Nephron (organoid): ENCODE measurements around the gene RHPN2.
"Not testable (repeated sequence)": the region's sequence is repeated elsewhere in the genome, so short reads cannot be mapped to it uniquely, and the experiment has no call there.

Experiments
- H3K27ac Mint-ChIP-seq, 3 experiments: 2 replicates each; pipeline ENCODE4 v1.8.0; 2020; ENCODE audit warnings: mixed read lengths in 3 of 3, mild to moderate bottlenecking in 2 of 3, moderate library complexity in 1 of 3
- H3K27me3 Mint-ChIP-seq: 2 replicates; pipeline ENCODE4 v1.8.0; 2021; ENCODE audit warnings: low read depth, mild to moderate bottlenecking, moderate library complexity, mixed read lengths
- H3K36me3 Mint-ChIP-seq: 2 replicates; pipeline ENCODE4 v1.8.0; 2020; ENCODE audit warnings: low read depth, mixed read lengths
- H3K4me1 Mint-ChIP-seq: 2 replicates; pipeline ENCODE4 v1.8.0; 2020; ENCODE audit warnings: mixed read lengths
- H3K4me3 Mint-ChIP-seq, 3 experiments: 2 replicates each; pipeline ENCODE4 v1.8.0; 2020; ENCODE audit warnings: mild to moderate bottlenecking in 3 of 3, mixed read lengths in 3 of 3, moderate library complexity in 2 of 3
- H3K9me3 Mint-ChIP-seq: 2 replicates; pipeline ENCODE4 v1.8.0; 2020; ENCODE audit warnings: mixed read lengths
- TF ChIP-seq, protein P1 (sequence below), 3 experiments: fragments of 200-600 bp; sonication (generic); IDR thresholded peaks; one replicate each; pipeline ENCODE4 v1.5.0; 2021; ENCODE audit warnings: antibody characterized with exemption in 3 of 3; ENCODE audit not compliant: unreplicated experiment in 3 of 3

RHPN2 gene

DNA sequence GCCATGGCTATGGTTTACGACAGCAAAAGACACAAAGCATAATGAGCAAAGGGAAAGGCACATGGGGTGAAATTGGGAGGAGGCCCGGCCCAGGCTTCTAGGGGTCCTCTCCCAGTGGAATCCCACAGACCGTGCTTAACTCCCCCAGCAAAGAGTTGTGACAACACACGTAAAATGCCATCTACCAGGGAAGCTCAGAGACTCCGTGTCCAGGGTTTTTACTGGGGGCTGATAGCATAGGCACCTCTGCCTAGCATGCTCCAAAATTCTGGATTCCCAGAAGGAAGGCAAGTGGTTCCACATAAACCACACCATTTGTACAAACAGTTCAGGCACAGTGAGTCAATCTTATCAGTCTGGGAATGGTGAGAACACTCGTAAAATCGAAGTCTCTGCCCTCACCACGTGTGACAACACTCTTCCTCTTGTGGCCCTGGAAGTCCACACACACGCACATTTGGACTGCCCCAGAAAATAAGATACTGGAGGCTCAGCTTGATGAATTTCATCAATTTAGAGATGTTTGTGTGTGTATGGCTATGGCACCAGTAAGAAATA is 34.9 kb downstream of the RHPN2 start:
- no peaks in the 10 kb centered on the region for H3K27me3 Mint-ChIP-seq
- no peaks in the 10 kb centered on the region for H3K4me1 Mint-ChIP-seq
- H3K9me3 Mint-ChIP-seq: peaks cover 3% of the 10 kb centered on the region
- no peak overlapping the region for H3K27ac Mint-ChIP-seq
- H3K36me3 Mint-ChIP-seq: peaks cover 14% of the 10 kb centered on the region
- TF ChIP-seq, protein P1, sequence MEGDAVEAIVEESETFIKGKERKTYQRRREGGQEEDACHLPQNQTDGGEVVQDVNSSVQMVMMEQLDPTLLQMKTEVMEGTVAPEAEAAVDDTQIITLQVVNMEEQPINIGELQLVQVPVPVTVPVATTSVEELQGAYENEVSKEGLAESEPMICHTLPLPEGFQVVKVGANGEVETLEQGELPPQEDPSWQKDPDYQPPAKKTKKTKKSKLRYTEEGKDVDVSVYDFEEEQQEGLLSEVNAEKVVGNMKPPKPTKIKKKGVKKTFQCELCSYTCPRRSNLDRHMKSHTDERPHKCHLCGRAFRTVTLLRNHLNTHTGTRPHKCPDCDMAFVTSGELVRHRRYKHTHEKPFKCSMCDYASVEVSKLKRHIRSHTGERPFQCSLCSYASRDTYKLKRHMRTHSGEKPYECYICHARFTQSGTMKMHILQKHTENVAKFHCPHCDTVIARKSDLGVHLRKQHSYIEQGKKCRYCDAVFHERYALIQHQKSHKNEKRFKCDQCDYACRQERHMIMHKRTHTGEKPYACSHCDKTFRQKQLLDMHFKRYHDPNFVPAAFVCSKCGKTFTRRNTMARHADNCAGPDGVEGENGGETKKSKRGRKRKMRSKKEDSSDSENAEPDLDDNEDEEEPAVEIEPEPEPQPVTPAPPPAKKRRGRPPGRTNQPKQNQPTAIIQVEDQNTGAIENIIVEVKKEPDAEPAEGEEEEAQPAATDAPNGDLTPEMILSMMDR (IDR thresholded peaks at IDR 0.05; ENCODE audit: unreplicated experiment in 3 of 3): no peak
- no peak overlapping the region for H3K4me3 Mint-ChIP-seq

DNA sequence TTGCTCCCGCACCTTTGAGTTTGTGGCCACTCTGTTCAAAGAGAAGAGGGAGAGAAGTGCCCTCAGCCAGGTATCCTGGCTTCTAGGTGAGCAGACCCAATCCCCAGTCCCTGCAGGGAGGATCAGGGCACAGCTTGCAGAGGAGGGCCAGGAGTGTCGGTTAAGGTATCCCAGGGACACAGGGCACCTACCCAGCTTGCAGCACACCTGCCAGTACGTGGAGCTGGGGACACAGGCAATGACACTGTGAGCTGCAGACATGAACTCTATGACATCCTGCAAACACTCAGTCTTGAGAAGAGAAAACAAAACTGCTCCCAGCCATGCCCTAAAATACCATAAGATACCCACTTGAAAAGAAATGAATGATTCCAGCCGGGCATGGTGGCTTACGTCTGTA is 38.1 kb downstream of the RHPN2 start:
- H3K27me3 Mint-ChIP-seq, H3K4me1 Mint-ChIP-seq, H3K27ac Mint-ChIP-seq, H3K4me3 Mint-ChIP-seq, H3K9me3 Mint-ChIP-seq: not testable (repeated sequence)
- peaks cover 14% of the 10 kb centered on the region for H3K36me3 Mint-ChIP-seq

DNA sequence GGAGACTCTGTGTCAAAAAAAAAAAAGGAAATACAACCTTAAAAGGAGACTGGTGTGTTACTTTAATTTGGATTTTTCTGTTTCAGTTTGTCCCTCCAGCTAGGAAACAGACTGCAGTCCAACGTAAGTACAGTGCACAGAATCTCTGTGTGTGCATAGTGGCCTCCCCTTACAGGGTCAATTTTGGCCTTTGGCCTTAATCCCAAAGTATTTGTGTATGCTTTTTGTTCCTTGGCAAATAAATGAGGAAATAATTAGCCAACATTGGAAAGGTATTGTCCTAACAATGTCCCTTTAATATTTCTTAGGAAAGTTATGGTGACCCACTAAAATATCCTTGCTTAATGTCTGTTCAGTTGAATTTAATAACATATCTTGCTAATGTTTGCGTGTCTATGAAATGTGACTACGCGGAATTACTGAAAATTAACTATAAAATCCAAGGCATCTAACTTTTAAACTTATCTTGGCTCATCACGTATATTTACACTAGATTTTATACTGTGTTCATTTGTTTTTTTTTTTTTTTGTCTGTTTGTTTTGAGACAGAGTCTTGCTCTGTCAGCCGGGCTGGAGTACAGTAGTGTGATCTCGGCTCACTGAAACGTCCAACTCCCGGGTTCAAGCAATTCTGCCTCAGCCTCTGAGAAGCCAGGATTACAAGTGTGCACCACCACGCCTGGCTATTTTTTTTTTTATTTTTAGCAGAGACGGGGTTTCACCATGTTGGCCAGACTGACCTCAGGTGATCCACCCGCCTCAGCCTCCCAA is 39.0 kb downstream of the RHPN2 start:
- not testable (repeated sequence) for H3K4me3 Mint-ChIP-seq, H3K27me3 Mint-ChIP-seq, H3K4me1 Mint-ChIP-seq, H3K27ac Mint-ChIP-seq, H3K9me3 Mint-ChIP-seq
- peaks cover 13% of the 10 kb centered on the region for H3K36me3 Mint-ChIP-seq

DNA sequence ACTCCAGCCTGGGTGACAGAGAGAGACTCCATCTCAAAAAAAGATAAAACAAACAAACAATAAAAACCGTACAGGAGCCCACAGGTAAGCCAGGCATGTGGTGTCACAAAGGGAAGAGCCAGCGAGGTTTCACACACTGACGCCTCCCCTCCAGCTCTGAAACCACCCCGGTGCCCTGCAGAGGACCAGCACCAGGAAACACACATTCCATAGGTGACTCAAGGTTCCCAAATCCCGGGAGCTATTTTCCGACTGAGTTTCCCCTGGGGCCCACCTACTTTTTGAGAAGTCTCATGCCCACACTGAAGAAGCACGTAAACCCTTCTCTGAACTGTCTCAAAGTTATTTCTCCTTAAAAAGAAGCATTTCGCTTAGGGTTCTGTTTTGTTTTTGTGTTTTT is 40.3 kb downstream of the RHPN2 start:
- H3K4me1 Mint-ChIP-seq: no peaks in the 10 kb centered on the region
- H3K4me3 Mint-ChIP-seq: no peak overlapping the region
- TF ChIP-seq, protein P1 (IDR thresholded peaks at IDR 0.05; ENCODE audit: unreplicated experiment in 3 of 3): no peak
- H3K27me3 Mint-ChIP-seq: no peaks in the 10 kb centered on the region
- H3K27ac Mint-ChIP-seq: no peak overlapping the region
- H3K36me3 Mint-ChIP-seq: peaks cover 10% of the 10 kb centered on the region
- H3K9me3 Mint-ChIP-seq: peaks cover 3% of the 10 kb centered on the region

DNA sequence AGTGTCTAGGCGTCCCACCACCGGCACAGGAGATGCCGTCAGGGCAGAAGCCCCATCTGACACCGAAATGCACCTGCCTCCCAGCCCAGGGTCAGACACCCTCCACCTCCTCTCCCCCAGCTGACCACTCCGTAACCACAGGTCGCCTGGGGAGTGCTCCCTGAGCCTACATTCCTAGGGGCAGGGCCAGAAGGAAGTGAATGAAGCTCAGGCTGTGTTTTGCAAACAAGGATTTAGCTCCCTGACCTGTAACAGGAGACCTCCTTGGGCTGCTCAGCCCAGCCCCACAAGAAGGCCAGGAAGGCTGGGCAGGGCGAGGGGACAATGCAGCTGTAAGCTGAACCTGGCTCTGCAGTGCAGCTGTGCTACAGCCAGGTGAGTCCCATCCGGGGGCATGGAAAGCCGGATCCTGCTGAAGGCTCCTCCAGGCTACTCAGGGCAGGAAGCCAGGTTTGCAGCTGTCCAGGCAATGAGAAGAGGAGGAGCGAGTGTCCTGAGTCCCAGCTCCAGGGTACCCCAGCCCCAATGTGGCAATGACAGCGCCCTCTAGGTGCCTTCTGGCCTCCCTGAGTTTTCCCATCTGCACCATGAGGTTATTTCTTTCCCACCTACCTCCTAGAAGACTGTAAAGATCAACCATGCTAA is 42.1 kb downstream of the RHPN2 start:
- TF ChIP-seq, protein P1 (IDR thresholded peaks at IDR 0.05; ENCODE audit: unreplicated experiment in 3 of 3): no peak
- Mint-ChIP-seq H3K4me3 (no peak overlapping the region), H3K27me3 (no peaks in the 10 kb centered on the region), H3K27ac (no peak overlapping the region), H3K4me1 (no peaks in the 10 kb centered on the region), H3K36me3 (peaks cover 5% of the 10 kb centered on the region), H3K9me3 (no peaks in the 10 kb centered on the region)

DNA sequence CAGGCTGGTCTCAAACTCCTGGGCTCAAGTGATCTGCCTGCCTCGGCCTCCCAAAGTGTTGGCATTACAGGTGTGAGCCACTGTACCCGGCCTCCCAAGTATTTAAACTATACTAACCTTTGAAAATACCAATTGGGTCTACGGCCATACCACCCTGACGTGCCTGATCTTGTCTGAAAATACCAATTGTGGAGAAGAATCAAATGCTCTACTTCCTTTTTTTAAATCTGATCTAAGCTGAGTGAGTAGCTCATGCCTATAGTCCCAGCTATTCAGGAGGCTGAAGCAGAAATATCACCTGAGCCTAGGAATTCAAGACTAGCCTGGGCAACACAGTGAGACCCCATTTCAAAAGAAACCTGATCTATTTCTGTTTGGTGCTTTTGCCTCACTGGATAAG is 53.8 kb downstream of the RHPN2 start:
- not testable (repeated sequence) for H3K9me3 Mint-ChIP-seq, H3K27me3 Mint-ChIP-seq, H3K4me1 Mint-ChIP-seq, H3K27ac Mint-ChIP-seq, H3K4me3 Mint-ChIP-seq
- H3K36me3 Mint-ChIP-seq: peaks cover 17% of the 10 kb centered on the region

DNA sequence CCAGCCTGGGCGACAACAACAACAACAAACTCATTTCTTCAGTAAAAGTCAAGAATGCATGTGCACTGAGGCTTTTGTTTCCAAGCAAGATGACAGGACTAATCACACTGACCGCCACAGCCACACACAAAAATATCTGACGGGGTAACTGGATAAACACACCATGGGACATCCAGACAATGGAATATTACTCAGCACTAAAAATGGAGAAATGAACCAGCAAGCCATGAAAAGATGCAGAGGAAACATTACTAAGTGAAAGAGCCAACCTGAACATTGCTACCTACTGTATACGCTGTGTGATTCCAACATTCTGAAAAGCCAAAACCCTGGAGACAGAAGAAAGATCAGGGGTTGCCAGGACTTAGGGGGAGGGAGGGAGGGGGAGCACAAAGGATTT is 56.0 kb downstream of the RHPN2 start:
- TF ChIP-seq, protein P1 (IDR thresholded peaks at IDR 0.05; ENCODE audit: unreplicated experiment in 3 of 3): no peak
- Mint-ChIP-seq H3K4me1 (peaks cover 5% of the 10 kb centered on the region), H3K4me3 (no peak overlapping the region), H3K9me3 (no peaks in the 10 kb centered on the region), H3K27ac (no peak overlapping the region), H3K27me3 (no peaks in the 10 kb centered on the region), H3K36me3 (peaks cover 22% of the 10 kb centered on the region)
